ENCODE results near the gene CARS1.
"Not testable (repeated sequence)": the region's sequence is repeated elsewhere in the genome, so short reads cannot be mapped to it uniquely, and the experiment has no call there.

The CARS1 gene

GRCh38 chr11:3089236-3090061 is 32.2 kb upstream of the CARS1 start:
- DNase-seq (ENCODE audit: low spot score), result no peak

GRCh38 chr11:3088806-3089205 is 31.6 kb upstream of the CARS1 start:
- DNase-seq (ENCODE audit: low spot score), result no peak

- DNase-seq (ENCODE audit: low spot score), result no peak
These were observed 30.9 kb upstream of the CARS1 start for GRCh38 chr11:3087821-3088800.

GRCh38 chr11:3087373-3087772 is 30.1 kb upstream of the CARS1 start:
- DNase-seq (ENCODE audit: low spot score), result no peak

GRCh38 chr11:3086671-3087150 is 29.5 kb upstream of the CARS1 start:
- DNase-seq (ENCODE audit: low spot score), result no peak

- no peak for DNase-seq (ENCODE audit: low spot score)
These were observed 28.9 kb upstream of the CARS1 start for GRCh38 chr11:3086114-3086513.

- no peak for DNase-seq (ENCODE audit: low spot score)
These were observed 27.8 kb upstream of the CARS1 start for GRCh38 chr11:3085052-3085451.

- no peak for DNase-seq (ENCODE audit: low spot score)
These were observed 26.1 kb upstream of the CARS1 start for GRCh38 chr11:3083321-3083720.

GRCh38 chr11:3081386-3081751 is 24.1 kb upstream of the CARS1 start:
- no peak for DNase-seq (ENCODE audit: low spot score)

GRCh38 chr11:3080733-3081385 is 23.6 kb upstream of the CARS1 start:
- no peak for DNase-seq (ENCODE audit: low spot score)

- no peak for DNase-seq (ENCODE audit: low spot score)
These were observed 22.9 kb upstream of the CARS1 start for GRCh38 chr11:3080104-3080503.

GRCh38 chr11:3077846-3078440 is 20.7 kb upstream of the CARS1 start:
- DNase-seq (ENCODE audit: low spot score), result no peak

GRCh38 chr11:3077189-3077836 is 20.1 kb upstream of the CARS1 start:
- DNase-seq (ENCODE audit: low spot score), result no peak

GRCh38 chr11:3074912-3075589 is 17.8 kb upstream of the CARS1 start:
- no peak for DNase-seq (ENCODE audit: low spot score)

- DNase-seq (ENCODE audit: low spot score), result no peak
These were observed 15.8 kb upstream of the CARS1 start for GRCh38 chr11:3073029-3073435.

- DNase-seq (ENCODE audit: low spot score), result no peak
These were observed 12.2 kb upstream of the CARS1 start for GRCh38 chr11:3069425-3069824.

- DNase-seq (ENCODE audit: low spot score), result not testable (repeated sequence)
These were observed 9.1 kb upstream of the CARS1 start for GRCh38 chr11:3066308-3066707.

- DNase-seq (ENCODE audit: low spot score), result not testable (repeated sequence)
These were observed 7.5 kb upstream of the CARS1 start for GRCh38 chr11:3064709-3065108.

GRCh38 chr11:3063876-3064275 is 6.7 kb upstream of the CARS1 start:
- not testable (repeated sequence) for DNase-seq (ENCODE audit: low spot score)

- not testable (repeated sequence) for DNase-seq (ENCODE audit: low spot score)
These were observed 6.2 kb upstream of the CARS1 start for GRCh38 chr11:3063432-3063831.
